HG02623 (cell line): Measurements from ENCODE around the gene VIPR1.

ENCODE experiments used
- ATAC-seq: cut with Tn5 transposase; IDR thresholded peaks from one replicate; pipeline ENCODE4 v1.9.1; 2021; ENCODE audit warnings: moderate library complexity; ENCODE audit not compliant: unreplicated experiment

VIPR1 gene

DNA sequence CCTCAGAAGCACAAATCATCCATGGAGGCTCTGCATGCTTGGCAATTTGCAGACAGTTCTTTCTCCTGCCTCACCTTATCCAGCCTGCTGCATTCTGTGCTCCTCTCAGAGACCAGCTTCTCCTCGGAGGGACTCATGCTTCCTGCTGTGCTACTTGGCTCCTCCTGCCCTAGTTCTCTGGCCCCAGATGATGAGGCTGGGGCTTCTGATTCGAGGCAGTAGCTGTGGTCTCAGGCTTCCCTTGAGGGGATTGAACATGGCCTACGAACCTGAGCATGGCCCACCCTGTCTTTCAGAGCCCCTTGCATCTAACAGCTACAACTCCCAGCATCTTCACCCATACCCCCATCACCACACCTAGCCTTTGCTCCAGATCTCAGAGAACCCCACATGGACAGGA is 6.7 kb downstream of the VIPR1 start:
- no peak for ATAC-seq

DNA sequence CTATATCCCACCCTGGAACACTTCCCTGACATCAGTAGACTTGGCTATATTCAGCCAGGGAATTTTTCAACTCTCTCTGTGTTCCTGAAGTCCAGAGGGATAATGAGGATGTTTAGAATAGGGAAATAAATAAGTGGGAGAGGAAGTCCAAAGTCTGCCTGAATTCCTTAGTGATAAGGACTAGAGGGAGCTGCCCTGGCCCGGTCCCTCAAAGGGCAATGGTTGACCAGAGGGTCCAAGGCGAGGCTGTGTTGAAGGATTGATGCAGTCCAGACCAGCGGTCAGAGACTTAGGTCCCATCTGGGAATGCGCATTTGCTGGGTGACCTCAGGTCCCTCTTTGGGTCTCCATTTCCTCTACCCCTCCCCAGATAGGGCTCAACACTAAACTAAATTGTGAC is 7.9 kb downstream of the VIPR1 start:
- no peak for ATAC-seq

DNA sequence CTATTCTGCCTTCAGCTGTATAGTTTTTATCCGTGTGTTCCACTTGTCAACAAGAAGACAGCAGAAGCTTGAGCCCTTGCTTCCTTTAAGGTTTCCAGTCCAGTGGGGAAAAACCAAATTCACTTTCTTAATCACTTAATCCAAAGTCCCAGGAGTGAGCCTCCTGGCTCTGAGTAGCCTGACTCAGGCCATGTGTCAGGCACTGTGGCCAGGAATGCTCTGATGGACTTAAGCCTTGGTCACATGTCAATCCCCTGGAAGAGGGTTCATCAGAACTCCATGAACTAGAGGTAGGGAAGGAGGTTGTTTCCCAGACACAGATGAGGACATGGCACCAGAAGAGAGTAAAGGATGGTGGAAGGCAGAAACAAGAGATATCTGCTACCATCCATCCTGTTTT is 8.8 kb downstream of the VIPR1 start:
- ATAC-seq = no peak

DNA sequence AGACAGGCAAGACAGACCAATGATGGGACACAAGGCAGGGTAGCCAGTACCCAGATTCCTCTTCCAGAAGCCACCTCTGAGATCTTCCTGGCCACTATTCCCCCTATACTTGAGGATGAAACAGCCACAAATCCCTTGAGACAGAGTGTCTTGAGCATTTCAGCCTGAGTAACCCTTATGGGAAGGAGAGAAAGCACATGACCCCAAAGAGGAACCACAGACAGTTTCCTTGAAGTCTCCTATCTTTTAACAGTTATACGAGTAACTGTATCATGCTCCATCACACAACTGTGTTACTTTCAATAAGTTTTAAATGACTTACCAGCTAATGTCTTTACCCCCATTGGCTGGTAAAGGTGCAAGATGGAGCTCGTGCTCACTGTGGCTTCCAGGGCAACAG is 9.3 kb downstream of the VIPR1 start:
- ATAC-seq = no peak

DNA sequence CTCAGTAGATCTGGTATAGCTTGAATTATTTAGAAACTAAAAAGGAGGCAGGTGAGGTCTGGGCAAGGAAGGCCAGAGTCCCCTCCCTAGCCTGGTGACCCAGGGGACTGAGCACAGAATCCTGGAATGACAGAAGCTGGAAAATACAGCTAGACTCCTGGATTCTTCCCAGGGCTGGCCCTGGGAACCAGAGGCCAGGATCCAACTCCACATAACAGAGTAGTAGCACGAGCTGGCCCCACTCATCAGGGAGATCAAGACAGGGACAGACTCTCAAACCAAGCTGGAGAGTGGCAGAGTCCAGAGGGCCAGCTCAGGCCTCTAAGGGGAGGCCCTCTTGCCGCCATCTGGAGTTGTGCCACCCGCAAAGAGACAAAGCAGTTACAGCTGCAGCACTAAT is 10.7 kb downstream of the VIPR1 start:
- ATAC-seq = no peak

DNA sequence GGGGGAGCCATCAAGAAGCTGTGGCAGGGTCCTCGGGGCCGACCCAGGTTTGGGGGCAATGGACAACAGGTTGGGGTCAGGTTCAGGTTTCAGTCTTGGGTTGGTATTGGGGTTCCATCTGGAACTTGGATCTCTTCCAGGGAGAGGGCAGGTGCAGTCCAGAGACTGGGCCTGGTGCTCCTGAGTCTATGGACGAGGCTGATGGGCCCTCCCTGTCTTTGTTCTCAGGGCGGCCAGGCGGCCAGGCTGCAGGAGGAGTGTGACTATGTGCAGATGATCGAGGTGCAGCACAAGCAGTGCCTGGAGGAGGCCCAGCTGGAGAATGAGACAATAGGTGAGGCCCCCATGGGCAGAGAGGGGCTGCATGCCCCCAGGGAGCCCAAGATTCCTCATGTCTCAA is 11.1 kb downstream of the VIPR1 start:
- ATAC-seq = no peak

DNA sequence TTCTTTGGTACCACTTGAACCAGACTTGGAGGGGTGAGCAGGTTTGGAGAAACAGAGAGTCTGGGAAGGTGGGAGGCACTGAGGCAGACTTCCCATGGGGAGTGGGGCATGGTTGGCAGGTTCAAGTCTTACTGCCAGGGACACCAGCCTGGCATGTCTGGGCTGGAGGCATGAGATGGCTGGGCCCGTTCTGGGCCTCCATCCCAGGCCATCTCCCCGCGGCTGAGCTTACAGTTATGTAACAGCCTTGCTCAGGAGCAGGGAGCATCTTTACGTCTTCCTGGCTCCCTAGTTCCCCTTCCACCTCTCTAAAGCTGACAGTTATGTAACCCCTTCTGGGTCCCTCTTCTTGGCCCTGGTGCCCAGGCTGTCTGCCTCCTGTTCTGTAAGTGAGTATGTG is 12.4 kb downstream of the VIPR1 start:
- no peak for ATAC-seq

DNA sequence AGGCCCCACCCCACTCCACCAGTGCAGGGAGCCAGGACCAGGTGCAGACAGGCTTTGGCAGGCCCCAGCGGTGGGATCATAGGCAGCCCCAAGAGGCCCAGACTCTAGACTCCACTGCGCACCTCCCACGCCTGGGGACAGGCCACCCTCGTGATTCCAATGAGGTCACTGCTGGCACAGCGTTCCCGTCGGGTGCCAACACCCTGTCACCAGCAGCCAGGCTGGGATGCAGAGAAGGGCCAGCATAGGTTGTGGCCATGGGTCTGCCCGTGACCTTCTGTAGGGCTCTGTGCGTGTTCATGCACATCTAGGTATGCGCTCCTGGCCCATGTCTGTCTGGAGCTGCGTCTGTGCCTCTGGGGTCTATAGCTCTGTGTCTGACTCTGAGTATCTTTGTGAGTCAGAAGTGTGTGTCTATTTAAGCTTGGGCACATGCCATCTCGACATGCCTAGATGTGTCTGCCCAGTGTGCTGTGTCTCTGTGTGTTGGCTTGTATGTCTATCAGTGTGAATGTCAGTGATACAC is 13.0 kb downstream of the VIPR1 start:
- ATAC-seq = no peak

DNA sequence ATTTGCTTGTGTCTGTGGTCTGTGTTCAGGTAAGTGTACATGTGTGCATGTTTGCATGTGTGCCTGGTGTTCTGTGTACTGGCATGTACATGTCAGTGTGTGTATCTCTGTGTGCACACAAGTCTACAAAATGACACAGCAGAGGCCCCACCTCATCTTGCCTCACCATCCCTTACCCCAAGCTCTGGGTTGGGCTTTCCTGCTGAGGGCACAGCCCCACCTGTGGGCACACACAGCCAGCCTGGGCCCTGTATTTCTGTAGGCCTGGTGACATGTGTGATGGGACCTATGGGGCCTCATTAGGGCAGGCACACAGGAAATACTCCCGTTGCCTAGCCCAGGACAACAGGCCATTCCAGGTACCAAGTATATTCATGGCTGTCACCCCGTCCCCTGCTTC is 13.5 kb downstream of the VIPR1 start:
- no peak for ATAC-seq

DNA sequence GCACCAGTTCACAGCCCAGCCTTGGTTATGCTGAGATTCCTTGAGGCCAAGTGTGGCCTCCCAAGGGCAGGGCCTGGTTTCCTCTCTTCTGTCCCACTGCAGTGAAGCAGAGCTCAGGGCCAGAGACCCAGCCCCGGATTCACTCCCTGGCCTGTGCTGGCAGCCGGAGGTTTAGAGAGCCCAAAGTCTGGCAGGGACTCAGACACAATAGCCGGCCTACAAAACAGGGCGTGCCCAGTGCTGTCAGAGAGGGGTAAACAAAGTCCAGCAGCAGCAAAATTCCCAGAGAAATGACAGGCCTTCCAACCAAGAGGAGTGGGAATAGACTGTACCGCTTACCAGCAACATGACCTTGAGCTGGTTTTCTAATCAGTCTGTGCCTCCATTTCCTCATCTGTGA is 14.0 kb downstream of the VIPR1 start:
- ATAC-seq = no peak

DNA sequence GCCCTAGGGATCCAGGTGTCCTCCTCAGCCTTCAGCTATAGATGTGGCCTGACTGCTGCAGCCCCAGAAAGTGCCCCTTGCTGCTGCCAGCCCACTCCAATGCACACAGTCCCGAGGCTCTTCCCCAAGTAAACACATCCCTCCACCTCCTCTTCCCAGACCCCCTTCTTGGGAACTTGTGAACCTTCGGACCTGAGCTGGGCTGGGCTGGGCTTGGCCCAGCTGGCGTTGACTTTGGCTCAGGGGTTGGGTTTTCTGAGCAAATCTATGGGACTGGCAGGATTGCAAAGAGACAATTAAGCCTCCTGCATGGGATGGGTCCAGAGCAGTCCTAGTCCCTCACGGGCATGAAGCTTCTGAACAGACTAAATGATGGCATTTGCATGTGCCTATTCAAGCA is 14.7 kb downstream of the VIPR1 start:
- ATAC-seq = no peak

DNA sequence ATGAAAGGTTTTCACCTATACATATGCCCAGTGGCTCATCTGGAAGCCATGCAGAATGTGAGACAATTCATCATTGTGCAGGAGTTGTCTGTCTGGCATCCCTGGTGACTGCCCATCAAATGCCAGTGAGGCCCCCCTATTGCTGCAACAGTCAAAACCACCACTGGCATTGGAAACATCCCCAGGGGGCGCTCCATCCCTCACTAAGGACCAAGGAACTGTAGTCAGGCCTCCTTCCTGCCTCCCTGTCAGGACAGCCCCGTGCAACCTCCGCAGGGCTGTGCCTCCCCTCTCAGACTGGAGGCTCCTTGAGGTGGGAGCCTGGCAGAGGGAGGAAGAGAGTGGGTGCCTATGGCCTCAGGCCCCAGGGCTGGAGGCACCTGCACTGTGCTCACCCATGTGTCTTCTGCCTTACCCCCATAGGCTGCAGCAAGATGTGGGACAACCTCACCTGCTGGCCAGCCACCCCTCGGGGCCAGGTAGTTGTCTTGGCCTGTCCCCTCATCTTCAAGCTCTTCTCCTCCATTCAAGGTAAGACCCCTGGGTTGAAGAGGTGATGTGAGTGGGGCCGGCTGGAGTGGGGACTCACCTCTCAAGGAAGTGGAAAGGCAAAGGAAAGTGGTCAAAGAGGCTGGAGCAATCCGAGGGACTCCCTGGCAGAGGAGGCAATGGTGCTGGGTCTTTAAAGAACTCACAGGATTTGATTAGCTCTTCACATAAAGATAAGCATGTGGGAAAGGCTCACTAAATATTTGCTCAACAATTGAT is 16.5 kb downstream of the VIPR1 start:
- ATAC-seq = no peak

DNA sequence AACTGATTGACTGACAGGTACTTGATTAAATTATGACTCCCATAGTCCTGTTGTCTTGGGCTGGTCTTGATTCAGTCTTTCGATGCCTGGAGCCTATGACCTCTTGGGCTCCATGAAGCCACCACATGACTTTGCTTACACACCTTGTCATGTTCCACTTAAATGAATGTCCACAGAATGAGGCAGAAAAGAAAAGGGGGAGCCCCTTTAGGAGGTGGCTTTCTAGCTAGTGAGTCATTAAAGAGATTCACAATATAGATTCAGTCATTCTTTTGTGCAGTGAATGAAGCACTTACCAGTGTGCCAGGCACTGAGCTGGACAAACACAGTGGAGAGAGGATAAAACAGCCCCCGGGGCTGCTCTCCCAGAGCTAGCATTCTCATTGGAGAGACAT is 17.1 kb downstream of the VIPR1 start:
- no peak for ATAC-seq

DNA sequence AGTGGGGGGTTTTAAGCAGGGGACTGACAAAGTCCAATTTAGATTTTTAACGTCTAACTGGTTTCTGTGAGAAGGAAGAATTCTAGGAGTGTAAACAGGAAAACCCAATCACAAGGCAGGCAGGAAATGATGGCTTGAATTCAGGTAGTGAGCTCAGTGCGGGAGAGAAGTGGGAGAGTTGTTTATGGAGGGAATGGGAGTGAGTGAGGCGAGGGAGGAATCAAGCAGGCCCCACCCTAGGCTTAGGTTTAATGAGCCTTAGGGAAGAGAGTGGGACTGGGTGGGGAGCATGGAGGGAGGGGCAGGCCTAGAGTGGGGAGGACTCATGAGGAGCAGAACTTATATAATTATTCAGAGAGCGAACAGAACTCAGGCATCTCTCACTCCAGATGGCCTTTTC is 17.9 kb downstream of the VIPR1 start:
- ATAC-seq = no peak

DNA sequence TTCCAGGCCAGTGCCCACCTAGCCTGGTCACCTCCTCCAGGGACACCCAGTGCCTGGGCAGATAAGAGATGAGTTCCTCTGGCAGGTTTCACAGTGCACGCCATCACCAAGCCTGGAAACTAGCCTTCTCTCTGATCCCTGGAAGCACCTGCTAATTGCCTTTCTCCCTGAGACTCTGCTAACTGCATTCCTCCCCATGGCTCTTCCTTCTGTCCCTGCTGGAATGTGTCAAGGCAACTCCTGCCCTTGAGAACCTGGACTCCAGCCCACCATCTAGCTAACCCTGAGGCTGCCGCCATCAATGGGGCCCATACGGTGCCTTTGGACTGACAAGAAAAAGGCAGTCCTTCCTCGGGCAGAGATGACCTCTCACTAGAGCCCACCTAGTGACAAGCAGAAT is 18.5 kb downstream of the VIPR1 start:
- no peak for ATAC-seq

DNA sequence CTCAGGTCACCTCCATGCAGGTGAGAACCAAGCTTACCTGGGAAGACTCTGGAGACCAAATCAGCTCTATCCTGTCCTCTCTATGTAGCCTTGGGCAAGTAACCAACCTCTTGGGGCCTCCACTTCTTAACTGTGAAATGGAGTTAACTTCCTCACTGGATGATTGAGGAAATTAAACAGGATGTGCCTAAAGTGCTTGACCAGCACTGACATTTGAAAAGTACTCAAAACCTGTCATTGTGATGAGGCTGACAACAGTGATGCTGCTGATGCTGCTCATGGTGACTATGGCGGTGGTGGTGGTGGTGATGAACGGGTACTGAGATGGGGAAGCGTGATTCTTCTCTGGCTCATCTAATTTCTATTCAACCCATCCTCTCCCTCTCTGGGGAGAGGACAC is 22.3 kb downstream of the VIPR1 start:
- ATAC-seq = no peak

DNA sequence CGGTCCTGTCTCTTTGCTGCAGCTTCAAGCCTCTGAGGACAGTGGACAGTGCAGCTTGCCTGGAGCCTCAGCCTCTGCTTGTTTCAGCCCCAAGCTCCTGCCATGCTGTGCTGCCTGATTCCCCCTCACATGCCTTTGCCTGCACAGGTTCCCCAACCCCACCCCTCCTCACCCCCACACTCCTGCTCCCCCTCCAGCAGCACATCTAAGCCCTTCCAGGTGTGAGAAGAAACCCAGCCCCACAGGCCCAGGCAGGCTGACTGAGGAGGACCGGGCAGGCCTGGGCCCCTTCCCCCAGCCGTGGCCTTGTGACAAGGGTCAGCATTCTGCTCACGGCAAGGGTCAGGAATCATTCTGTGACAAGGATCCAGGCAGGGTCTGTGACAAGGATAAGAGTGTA is 22.8 kb downstream of the VIPR1 start:
- no peak for ATAC-seq

DNA sequence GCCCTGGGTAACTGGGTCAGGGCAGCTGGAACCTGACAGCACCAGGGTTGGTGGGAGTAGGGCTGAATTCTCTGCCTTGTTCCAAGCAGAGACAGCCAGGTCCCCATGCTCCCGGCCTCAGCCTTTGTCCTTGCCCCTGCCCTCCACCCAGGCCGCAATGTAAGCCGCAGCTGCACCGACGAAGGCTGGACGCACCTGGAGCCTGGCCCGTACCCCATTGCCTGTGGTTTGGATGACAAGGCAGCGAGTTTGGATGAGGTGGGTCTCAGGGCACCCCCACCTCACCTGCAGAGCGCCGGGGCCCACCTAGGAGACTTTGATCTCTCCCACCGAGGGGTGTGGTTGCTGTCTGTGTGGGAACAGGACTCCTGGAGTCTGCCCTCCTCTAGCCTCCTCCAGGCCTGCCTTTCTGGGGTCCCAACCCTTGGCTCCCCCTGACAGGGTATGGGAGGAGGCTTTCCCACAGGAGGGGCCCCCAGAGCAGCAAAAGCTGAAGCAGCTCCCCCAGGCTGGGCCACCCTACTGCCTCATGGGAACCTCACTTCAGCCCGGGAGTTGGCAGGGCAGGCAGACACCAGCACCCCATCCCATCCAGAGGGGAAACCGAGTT is 23.4 kb downstream of the VIPR1 start:
- no peak for ATAC-seq

DNA sequence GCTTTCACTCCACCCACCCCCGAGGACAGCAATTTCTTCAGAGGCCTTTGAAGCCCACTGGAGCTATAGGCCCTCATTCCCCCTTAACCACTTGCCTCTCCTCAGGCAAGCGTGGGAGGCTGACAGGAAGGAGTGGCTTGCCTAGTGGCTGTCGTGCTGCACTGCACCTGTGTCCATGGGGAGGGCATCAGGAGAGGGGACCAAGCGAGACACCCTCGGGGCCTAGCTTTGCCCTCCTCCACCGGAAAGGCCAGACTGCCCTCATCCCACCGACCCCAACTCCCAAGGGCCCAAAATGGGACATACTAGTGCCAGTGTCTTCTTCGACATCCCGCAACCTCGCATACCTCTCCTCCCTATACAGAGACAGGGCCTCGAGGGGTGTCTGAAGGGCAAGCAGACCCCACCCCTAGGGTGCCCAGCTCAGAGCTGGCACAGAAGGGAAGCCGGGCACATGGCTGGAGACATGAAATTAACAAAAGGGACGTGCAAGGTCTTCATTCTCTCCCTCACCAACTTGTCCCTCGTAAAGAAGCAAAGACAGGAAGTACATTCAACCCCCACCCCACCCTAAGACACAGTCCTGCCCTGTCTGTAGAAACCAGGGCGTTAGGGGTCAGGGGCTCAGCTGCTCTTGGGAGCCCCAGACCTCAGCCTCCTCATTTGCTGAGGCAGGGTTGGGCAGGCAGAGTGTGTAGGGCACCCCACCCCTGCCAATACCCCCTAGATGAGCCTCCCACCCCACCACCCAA is 24.3 kb downstream of the VIPR1 start:
- ATAC-seq = no peak

DNA sequence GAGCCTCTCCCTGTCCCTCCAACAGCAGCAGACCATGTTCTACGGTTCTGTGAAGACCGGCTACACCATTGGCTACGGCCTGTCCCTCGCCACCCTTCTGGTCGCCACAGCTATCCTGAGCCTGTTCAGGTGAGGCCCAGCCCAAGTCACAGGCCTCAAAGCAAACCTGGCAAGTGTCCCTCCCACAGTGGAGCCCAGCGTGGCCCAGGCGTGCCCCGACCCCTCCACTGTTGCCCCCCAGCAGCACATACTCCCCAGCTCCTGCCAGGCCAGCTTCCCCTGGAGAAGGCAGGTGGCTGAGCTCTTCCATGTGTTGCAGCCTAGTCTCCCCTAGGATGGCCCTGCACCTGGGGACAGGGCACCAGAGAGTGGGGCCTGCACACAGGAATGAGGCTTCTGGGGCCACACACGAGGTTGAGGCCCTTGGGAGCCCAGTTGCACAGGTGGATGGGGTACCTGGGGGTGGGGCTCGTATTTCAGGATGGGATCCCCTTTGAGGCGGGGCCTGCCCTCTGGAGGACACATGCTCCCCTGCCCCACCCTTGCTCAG is 25.0 kb downstream of the VIPR1 start:
- ATAC-seq = no peak

DNA sequence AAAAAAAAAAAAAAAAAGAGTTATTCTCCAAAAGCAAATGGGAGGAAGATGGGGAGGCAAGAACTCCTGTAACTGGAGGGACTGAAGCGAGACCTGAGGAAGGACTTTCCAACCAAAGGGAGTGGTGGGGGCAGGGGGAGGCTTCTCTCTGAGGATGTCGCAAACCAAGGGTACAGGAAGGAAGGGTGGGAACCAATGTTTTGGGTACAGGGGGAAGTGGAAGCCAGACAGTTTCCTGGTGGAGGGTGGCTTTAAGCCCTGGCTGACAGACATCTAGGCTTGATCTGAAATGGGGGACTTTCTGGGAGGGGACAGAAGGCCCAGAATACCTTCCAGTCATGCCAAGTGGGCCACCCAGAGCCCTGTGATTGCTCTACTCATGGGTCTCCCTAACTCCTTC is 27.0 kb downstream of the VIPR1 start:
- no peak for ATAC-seq

DNA sequence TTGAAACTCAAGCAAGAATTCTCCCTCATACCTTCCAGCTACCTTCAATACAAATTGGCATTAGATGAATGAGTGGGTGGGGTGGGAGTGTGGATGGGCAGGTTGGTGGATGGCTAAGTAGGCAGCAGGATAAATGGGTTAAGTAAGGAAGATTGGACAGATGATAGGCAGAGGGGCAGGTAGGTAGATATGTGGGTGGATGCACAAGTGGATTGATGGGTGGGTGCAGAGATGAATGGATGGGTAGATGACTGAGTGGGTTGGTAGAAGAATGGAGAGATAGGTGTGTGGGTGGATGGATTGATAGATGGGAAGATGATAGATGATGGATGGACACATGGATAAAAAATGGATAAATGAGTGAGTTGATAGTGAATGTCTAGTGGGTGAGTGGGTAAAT is 27.6 kb downstream of the VIPR1 start:
- ATAC-seq = no peak
